ENCODE results near the gene CENPO.

Gene CENPO

DNA sequence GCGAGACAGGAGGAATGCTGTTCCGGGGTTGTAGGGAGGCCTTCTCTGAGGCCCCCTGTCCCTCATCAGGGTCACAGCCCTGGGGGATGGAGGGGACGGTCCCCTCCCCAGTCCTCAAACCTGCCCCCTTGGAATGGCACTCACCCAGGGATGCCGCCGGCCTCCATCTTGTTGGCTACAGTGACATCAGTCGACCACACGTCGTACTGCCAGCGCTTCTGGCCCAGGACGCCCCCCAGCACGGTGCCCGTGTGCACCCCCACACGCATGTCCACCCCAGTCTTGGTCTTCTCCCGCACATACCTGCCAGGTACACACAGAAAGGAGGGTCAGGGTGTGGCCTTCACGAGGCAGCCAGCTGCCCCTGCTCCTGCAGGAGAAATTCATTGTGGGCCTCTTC lies 46.5 kb downstream of the CENPO start:
- no peak for DNase-seq

DNA sequence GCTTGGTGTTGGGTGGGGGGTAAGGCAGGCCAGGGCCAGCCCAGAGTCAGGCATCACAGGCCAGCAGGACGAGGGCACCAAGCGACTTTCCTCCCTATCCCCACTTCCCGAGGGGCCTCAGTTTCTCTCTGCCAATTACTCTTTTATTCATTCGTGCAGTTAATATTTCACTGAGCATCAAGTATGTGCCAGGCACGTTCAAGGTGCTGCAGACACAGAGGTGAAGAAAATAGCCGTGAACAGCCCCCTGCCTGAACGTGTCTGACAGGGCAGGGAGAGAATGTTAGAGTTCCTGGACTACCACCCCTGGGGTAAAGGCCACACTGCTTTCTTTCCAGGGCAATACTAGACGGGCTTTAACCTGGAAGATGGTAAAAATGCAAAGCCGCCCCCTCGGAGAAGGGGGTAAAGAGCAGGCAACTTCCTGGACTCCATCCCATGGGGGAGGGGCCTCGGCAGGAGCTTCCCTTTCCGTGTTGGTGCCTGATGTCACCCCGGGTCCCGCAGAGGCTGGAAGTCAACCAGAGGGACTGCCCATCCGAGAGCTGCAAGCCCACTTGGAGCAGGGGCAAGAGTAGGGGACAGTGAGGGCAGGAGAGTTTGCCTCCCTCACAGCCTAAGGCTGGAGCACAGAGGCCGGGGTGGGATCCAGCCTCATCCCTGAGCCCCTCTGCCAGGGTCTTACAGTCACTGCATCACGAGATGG lies 47.1 kb downstream of the CENPO start:
- no peak for DNase-seq

DNA sequence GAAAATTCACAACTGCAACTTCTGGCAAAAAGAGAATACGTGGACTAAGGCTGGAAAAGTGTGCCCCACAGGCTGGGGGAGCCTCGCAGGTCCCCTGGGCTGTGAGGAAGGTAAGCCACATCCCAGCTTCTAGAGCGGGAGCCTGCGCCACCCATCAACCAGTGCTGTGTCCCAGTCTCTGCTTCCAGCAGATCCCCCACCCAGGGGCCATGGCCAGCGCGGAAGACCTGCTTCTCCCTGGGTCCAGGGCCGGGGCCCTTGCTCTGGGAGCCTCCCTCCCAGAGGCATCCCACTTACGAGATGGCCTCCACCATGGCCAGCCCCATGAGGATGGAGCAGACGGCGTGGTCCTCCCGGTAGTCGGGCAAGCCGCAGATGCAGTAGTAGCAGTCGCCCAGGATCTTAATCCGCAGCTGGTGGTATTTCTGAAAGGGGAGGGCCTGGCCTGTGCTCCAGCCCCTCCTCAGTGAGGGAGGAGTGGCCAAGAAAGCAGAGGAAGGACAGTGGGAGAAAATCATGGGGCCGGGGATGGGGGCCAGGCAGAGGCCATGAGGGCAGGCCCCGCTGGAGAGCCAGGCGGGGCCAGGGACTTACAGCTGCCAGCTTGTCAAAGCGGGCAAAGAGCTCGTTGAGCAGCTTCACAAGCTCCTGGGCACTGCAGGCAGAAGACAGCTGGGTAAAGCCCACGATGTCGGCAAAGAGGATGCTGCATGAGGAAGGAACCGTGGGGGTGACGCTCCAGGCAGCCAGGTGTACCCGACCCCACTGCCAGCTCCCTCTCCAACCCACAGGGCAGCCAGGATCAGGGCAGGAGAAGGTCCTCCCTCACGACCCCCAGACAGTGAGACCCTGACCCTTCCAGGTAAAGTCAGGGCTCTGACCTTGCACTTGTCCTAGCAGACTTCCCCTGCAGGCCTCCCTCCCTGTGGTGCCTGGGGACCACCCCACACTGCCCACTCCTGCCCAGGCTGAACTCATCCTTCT lies 48.0 kb downstream of the CENPO start:
- DNase-seq = no peak

DNA sequence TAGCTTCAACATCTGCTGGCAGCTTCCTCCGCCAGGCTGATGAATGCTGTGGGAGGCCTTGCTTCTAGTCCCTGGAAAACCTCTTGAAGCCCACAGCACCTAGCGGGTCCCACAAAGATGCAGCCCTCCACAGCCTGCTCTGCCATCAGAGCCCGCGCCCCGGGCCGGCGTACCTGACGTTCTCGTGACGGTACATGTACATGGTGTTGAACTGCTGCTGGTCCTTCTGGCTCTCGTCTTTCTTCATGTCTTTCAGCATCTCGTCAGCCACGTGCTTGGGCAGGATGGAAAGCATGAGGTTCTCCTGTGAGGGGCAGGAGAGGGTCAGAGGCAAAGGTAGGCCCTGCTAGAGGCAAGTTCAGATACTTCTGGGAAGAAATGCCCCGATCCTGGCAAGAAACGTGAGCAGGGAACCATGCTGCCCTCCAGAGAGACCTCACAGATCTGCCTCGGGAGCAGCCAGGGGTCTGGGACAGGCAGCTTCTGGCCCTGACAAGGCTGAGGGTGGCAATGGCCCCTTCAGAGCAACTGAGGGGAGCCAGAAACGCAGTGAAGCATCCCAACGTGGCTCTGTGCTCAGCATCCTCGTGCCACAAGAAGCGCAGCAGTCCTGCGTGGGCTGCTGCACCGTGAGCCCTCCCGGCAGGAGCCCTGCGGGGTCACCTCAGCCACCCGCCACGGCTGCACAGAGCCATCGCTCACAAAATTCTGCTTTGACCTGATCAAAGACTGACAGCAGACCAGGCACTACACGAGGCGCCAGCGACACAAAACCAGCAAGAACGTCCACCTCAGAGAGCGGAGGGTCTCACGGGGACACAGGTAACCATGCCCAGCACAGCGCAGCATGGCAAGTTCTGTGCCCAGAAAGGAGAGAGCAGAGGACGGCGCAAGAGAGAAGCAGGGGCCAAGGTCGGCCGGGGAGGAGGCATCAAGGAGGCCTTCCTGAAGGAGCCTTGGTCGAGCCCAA lies 49.1 kb downstream of the CENPO start:
- DNase-seq = no peak

DNA sequence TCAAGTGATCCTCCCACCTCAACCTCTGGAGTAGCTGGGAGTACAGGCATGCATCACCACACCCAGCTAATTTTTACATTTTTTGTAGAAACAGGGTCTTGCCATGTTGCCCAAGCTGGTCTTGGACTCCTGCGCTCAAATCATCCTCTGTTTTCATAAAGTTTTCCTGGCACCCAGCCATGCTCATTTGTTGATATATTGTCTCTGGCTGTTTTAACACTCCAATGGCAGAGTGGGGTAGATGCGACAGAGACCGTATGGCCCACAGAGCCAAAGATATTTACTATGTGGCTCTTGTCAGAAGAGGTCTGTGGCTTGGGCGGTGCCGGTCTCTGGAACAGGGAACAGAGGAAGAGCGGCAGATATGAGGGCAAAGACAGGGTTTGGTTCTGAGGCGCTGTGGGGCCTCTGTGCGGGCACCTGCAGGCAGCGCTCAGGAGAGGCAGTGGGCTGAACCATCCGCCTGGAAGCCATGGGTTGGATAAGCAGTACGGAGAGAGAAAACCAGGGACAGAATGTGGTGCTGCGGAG lies 50.2 kb downstream of the CENPO start:
- no peak for DNase-seq

DNA sequence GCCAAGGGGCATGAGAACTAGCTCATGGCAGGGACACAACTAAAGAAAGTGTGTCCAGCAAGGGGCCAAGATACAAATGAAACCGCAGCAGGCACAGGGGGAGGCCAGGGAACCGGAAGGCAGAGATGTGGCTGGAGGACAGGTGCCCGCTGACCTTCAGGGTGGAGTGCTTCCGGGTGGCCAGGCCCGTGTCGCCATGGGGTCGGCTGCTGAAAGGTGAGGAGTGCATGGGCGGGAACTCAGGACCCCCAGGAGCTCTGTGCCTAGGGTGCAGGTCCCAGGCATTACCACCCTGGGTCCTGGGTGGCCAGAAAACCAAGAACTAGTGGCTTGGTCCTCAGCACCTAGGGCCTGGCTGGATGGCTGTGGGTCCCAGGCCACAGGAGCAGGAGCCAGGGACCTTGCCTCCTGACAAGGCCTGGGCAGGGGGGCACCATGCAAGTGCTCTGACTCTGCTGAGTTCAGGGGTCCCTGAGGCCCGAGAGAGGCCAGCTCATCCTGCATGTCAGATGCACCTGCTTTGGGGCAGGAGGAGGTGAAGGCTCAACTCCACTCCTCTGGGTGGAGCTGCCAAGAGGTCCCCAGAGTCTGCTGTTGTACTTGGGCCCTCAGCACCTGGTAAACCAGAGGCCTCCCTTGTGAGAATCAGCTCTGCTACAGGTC lies 50.9 kb downstream of the CENPO start:
- no peak for DNase-seq

DNA sequence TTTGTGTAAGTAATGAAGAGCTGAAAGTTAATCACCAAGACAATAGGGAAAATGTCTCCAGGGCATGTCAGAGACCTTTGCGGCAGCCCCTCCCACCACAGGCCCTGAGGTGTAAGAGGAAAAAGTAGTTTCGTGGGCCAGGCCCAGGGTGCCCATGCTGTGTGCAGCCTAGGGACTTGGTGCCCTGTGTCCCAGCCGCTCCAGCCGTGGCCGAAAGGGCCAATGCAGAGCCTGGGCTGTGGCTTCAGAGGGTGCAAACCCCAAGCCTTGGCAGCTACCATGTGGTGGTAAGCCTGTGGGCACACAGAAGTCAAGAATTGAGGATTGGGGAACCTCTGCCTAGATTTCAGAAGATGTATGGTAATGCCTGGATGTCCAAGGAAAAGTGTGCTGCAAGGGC lies 52.5 kb downstream of the CENPO start:
- no peak for DNase-seq

DNA sequence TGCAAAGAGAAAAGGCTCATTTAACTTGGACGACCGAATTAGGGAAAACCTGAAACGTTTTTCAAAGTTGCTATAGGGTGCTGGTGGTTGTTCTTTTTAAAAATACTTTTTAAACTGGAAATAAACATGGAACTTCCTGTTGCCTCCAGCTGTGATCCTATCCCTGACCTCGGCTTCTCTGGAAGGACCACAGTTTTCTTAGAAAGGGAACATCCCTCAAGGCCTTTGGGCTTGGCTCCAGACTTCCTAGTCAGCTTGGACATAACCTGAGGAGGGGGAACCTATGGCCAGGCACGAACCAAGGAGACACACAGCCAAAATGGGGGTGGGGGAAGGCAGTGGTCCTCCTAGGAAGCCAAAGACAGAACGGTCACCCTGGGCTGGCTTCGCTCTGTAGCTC lies 57.7 kb downstream of the CENPO start:
- DNase-seq = no peak

DNA sequence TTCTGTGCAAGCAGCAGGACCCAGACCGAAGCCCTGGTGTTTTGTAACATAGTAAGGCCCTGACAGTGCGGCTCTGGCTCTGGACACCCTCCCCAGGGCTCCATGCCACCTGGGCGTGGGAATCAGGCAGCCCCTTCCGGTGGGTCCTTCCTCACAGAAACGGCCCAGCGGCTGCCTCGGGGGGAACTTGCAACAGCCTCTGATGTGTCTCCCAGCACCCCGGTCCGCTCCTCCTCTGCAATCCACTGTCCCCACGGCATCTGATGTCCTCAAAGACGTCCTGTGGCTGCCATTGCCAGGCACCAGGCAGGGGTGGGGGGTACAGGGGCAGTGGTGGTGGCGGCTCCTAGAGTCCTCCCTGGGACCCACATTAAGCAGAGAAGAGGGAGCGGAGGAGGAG lies 58.8 kb downstream of the CENPO start:
- DNase-seq = no peak

DNA sequence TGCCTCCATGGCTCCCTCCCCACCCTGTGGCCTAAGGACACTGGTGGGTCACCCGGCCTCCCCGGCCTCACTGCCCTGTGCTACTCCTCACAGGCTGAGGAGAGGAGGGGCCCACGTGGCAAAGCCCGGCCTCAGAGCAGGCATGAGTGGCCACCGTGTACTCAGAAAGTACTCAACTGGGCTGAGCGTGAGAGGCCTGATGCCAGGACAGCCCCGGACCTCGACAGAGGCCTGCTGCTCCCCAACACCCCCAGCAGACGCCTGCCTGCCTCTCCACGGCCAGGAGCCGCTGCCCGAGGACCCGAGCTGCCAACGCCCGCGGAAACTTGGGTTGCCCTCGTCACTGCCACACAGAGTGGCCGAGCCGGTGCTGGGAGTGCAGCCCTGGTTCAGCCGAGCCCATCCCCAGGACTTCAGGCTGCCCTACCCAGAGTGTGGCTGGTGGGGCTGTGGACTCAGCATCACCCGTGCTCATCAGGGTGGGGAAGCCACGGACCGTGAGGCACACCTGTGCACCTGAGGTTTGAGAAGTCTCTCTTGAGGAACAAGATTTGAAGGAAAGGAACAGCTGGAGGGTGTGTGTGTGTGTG lies 59.3 kb downstream of the CENPO start:
- DNase-seq = no peak

DNA sequence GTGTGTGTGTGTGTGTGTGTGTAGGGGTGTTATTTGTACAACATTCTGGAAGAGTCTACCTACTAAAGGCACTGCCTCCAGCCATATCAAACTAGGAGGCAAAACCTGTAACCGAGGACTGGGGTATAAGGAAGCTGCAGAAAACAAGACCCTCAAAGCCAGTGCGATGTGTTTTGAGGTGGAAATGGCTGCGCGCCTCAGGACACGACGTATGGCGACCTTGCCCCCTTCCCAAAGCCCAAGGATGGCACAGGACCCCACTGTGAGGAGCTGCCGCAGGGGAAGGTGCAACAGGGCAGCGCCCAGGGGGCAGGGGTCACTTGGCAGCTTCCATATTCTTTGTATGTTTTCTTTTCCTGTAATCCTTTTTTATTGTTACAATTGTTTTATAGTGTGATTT lies 59.8 kb downstream of the CENPO start:
- no peak for DNase-seq

DNA sequence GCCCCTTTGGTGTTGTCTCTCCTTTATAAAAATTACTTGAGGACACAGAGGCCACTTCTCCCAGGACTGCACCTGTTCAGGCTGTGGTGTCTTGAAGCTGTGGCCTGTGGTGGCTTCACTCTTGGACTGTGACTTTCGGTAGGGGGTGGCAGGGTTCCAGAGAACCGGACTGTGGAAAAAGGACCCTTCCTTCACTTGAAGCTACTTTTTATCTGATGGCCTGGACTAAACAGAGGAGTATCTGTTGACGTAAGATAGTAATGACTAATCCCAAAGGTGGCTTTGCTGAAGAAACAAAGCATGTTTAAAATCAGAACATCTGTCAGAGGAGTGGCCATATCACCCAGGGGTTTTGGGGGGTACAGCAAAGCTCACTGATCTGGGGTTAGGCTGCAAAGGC lies 60.8 kb downstream of the CENPO start:
- DNase-seq = no peak

DNA sequence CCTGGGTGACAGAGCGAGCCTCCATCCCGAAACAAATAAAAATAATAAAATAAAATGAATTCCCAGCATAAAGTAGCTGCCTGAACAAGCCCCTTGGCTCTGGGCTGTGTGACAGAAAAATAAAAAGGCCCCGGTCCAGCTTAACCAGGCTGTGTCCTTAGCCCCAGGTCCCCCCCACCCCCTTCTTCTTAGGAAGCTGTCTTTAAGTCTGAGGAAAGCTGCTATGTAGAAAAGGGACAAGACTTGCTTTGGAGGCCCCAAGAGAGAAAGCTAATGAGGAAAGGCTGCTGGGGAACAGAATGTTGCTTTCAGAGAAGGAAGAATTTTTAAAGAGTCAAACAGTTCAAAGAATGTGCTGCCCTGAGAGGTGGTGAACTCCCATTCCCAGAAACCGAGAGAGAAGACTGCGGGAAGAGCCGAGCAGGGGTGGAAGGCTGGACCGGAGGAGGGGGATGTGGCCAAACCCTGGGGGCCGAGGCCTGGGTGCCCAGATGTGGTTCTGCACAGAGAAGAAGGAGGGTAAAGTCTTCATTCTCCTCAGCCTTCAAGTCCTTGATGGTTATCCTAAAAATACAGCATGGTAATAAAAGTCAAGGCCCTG lies 61.9 kb downstream of the CENPO start:
- DNase-seq = no peak

DNA sequence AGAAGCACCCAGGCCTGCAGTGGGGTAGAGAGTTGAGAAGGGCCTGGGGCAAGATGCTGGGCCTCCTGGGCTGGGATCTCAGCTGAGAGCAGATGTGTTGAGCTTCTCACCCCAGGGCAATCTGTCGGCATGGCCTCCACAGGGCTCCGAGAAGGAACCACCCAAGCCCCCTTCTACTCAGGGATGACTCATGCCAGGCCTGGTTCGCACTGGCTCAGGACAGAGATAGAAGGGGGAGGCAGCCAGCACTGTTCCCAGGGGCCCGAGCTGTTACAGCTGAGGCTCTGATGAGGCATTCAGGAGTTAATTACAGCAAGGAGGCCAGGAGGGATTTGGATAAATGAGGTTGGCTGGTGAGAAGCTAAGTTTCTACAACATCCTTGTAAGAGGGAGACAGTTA lies 62.5 kb downstream of the CENPO start:
- DNase-seq = no peak

DNA sequence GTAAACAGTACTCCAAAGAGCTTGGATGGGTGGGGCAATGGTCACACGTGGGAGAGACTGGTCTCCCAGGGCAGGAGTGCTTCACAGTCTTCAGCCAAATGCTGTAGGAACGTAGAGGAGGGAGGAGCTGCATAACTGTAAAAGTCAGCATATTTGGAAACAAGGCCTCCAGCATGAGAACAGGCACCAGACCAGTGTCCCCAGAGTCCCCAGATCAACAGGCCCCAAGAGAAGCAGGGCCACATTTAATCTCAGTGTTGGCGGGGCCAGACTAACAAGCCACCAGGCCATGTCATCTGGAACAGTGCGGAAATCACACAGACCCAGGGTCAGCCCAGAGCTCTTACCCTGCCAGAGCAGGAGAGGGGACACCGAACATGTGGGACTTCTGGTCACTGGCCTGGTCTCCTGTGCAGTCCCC lies 63.6 kb downstream of the CENPO start:
- DNase-seq = no peak

DNA sequence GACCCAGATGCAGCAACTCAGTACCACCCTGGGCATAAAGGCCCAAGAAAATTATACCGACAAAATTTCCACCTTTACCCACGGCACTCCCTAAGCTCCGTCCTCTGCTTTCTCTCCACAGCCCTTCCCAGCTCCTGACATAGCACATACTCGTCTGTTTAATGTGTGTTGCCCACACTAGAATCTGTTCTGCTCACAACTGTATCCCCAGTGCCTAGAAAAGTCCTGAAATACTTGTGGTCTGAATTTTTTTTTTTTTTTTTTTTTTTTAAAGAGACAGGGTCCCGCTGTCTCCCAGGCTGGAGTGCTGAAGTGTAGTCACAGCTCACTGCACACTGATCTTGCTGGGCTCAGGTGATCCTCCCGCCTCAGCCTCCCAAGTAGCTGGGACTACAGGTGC lies 64.5 kb downstream of the CENPO start:
- DNase-seq = no peak

DNA sequence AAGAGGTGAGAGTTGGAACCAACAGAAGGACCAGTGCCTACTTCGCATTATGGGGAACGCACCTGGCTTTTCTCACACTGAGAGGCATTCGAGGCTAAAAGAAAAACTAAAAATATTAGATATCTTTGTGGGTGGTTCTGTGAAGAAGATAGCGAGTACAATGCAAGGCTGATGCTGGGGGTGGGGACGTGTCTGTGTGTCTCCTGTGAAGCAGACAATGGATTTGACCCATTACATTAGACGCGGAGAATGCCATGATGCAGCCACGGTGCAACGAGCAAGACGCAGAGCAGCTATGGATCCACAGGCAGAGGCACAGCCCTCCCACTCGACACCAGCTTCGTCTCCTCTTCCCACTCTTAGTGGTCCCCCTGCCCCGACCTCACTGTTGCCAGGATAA lies 65.8 kb downstream of the CENPO start:
- no peak for DNase-seq

DNA sequence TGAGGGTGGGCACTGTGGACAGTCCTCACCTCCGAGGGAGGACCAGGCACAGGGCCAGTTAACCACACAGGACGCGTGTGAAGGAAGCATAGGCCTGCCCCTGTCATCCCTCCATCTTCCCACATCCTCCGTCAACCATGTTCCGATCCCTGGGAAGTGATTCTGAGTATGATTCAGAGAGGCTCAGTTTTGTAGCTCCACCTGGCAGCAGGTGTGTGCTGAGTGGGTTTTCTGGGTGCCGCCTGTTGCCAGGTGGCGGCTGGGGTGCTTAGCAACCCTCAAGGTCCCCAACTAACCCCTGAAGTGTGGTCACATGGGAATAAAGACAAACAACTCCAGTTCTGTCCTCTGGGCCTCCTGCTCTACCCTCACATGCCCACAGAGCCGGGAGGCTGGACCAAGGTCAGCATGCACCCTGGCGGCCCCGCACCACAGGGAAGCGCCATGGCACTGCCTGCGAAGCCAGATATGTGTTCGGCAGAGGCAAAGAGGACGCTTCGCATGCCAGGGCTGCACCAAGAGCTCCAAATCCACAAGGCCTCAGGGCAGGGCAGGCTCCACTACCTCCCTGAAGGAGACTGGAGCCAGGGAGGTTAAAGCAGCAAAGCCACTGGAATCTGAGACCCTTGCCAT lies 66.9 kb downstream of the CENPO start:
- DNase-seq = no peak

DNA sequence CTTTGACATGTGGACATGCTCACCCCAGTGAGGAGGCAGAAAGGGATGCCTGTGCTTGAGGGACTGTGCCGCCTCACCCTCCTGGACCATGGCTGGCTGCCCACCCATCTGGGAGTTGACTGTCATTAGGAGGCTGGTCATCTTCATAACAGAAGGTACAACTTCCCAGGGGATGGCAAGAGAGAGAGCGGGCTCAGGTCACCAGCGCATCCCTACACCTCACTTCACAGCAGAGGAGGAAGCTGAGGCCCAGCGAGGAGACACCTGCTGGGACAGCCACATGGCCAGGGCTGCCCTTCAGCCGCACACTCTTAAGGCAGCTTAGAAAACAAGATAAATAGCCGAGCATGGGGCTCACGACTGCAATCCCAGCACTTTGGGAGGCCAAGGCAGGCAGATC lies 67.4 kb downstream of the CENPO start:
- no peak for DNase-seq

DNA sequence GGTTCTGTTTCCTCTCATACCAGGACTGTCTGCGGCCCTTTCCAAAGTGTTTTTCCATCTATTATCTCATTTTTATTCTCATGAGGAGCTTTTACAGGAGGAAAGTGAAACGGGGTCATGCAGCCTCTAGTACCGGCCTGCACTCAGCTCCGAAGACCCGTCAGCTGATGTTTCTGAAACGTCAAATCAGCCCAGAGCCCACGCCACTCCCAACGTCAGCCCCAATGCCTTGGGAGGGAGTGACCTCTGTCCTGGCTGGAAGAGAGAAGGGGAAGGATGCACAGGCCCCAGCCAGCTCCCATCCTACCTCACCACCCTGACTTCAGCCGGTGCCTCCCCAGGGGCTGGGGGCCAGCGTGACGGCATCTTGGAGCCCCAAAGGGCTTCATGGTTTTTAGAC lies 68.3 kb downstream of the CENPO start:
- DNase-seq = no peak

DNA sequence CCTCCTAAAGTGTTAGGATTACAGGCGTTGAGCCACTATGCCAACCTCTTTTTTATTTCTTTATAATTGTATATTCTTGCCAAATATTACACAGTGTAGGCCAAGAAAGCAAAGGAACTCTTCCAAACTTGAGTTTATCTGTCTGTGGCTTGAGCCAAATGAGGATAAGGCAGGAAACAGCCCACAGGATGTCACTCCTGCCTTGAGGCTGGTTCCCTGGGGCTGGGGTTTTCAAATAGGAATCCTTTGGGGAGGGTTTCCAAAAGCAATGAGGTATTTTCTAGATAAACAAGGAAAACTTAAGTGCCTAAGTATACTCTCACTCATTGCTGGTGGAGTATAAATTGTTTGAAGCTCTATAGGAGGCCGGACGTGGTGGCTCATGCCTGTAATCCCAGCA lies 70.4 kb downstream of the CENPO start:
- no peak for DNase-seq
